ENCODE measurements around the gene LMF1.
"Not testable (repeated sequence)": the region's sequence is repeated elsewhere in the genome, so short reads cannot be mapped to it uniquely, and the experiment has no call there.

LMF1 gene

GRCh38 chr16:968620-969019, 2.2 kb downstream of the LMF1 start:
- DNase-seq, result no peak

- no peak for DNase-seq
Measured at GRCh38 chr16:967546-968295, 3.1 kb downstream of the LMF1 start.

GRCh38 chr16:967077-967541, 3.7 kb downstream of the LMF1 start:
- DNase-seq, result no peak

GRCh38 chr16:966505-966904, 4.3 kb downstream of the LMF1 start:
- no peak for DNase-seq

- DNase-seq, result no peak
Measured at GRCh38 chr16:966035-966434, 4.7 kb downstream of the LMF1 start.

- no peak for DNase-seq
Measured at GRCh38 chr16:965487-965886, 5.3 kb downstream of the LMF1 start.

- DNase-seq, result no peak
Measured at GRCh38 chr16:965036-965395, 5.8 kb downstream of the LMF1 start.

- DNase-seq, result no peak
Measured at GRCh38 chr16:964356-965035, 6.3 kb downstream of the LMF1 start.

GRCh38 chr16:963913-964312, 6.9 kb downstream of the LMF1 start:
- DNase-seq, result no peak

GRCh38 chr16:962901-963814, 7.6 kb downstream of the LMF1 start:
- DNase-seq, result no peak

- DNase-seq, result no peak
Measured at GRCh38 chr16:962366-962765, 8.4 kb downstream of the LMF1 start.

- no peak for DNase-seq
Measured at GRCh38 chr16:959232-960040, 11.3 kb downstream of the LMF1 start.

- DNase-seq, result not testable (repeated sequence)
Measured at GRCh38 chr16:955766-956165, 15.0 kb downstream of the LMF1 start.

GRCh38 chr16:953818-954217, 17.0 kb downstream of the LMF1 start:
- DNase-seq, result not testable (repeated sequence)

- DNase-seq, result no peak
Measured at GRCh38 chr16:952321-952720, 18.5 kb downstream of the LMF1 start.

- DNase-seq, result no peak
Measured at GRCh38 chr16:951660-952301, 19.0 kb downstream of the LMF1 start.

- not testable (repeated sequence) for DNase-seq
Measured at GRCh38 chr16:950733-951573, 19.8 kb downstream of the LMF1 start.

- not testable (repeated sequence) for DNase-seq
Measured at GRCh38 chr16:948767-949166, 22.0 kb downstream of the LMF1 start.

GRCh38 chr16:947922-948303, 22.9 kb downstream of the LMF1 start:
- DNase-seq, result not testable (repeated sequence)

- DNase-seq, result no peak
Measured at GRCh38 chr16:947255-947921, 23.4 kb downstream of the LMF1 start.

GRCh38 chr16:946048-946395, 24.8 kb downstream of the LMF1 start:
- DNase-seq, result no peak
